ENCODE results near the gene CAPZA1.
A peak's percentile ranks its signal among the peaks of the same experiment; 100 is the strongest.
"Not testable (repeated sequence)": the region's sequence is repeated elsewhere in the genome, so short reads cannot be mapped to it uniquely, and the experiment has no call there.

The CAPZA1 gene

DNA sequence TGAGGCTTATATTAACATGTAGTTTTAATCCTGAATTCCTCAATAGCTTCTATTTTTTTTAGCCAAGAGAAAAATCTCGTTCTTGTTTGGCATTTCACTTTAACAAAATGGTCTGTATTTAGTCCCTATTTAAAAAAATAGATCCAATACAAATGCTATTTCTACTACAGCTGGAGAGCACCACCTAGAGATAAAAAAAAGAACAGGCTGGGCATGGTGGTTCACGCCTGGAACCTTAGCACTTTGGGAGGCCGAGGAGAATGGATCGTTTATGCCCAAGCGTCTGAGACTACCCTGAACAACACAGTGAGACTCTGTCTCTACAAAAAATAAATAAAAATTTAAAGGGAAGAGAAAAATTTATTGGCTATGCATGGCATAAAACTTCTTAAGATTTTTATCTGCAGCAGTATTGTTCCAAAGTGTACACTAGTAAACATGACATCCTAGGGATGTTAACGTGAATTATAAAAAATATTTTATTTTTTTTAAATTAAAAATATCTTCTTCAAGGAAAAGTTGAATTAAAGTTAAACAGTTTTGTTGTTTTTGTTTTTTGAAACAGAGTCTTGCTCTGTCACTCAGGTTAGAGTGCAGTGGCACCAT, 5.1 kb upstream of the CAPZA1 start:
- DNase-seq (ENCODE audit: low read depth), result no peak
- TF ChIP-seq, protein P1, sequence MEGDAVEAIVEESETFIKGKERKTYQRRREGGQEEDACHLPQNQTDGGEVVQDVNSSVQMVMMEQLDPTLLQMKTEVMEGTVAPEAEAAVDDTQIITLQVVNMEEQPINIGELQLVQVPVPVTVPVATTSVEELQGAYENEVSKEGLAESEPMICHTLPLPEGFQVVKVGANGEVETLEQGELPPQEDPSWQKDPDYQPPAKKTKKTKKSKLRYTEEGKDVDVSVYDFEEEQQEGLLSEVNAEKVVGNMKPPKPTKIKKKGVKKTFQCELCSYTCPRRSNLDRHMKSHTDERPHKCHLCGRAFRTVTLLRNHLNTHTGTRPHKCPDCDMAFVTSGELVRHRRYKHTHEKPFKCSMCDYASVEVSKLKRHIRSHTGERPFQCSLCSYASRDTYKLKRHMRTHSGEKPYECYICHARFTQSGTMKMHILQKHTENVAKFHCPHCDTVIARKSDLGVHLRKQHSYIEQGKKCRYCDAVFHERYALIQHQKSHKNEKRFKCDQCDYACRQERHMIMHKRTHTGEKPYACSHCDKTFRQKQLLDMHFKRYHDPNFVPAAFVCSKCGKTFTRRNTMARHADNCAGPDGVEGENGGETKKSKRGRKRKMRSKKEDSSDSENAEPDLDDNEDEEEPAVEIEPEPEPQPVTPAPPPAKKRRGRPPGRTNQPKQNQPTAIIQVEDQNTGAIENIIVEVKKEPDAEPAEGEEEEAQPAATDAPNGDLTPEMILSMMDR (IDR thresholded peaks at IDR 0.05; ENCODE audit: low read depth, low read length, missing control alignments), result peak; percentile 39
- H3K4me3 ChIP-seq (ENCODE audit: low read depth, low read length), result no peak overlapping the region

DNA sequence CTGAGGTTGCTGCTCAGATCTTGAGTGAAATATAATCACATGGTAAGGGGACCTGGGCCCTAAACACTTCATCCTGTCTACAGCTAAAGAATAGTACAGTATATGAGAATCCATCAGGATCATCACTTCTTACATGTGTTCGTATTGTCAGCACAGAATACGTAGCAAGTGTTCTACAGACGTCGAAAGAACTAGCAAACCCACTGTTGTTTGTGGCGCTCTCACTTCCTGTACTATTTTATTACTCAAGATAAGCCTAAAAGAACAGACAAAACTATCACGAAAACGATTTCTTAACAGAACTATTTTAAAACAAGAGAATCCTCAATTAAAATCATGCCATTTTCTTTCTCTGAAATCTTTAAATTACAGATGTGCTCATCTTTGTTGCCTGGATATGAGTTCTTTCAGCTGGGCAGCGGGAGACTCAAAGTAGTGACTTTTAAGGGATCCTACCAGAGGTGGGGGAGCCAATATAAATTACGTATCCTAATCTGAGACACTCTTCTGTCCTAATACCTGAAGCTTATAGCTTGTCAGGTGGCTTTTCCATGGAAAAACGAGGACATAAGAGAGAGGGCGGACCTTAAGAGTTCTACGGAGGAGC, 1.4 kb upstream of the CAPZA1 start:
- TF ChIP-seq, protein P1 (IDR thresholded peaks at IDR 0.05; ENCODE audit: low read depth, low read length, missing control alignments), result no peak
- H3K4me3 ChIP-seq (ENCODE audit: low read depth, low read length), result peak overlapping the region; percentile 99
- DNase-seq (ENCODE audit: low read depth), result no peak

DNA sequence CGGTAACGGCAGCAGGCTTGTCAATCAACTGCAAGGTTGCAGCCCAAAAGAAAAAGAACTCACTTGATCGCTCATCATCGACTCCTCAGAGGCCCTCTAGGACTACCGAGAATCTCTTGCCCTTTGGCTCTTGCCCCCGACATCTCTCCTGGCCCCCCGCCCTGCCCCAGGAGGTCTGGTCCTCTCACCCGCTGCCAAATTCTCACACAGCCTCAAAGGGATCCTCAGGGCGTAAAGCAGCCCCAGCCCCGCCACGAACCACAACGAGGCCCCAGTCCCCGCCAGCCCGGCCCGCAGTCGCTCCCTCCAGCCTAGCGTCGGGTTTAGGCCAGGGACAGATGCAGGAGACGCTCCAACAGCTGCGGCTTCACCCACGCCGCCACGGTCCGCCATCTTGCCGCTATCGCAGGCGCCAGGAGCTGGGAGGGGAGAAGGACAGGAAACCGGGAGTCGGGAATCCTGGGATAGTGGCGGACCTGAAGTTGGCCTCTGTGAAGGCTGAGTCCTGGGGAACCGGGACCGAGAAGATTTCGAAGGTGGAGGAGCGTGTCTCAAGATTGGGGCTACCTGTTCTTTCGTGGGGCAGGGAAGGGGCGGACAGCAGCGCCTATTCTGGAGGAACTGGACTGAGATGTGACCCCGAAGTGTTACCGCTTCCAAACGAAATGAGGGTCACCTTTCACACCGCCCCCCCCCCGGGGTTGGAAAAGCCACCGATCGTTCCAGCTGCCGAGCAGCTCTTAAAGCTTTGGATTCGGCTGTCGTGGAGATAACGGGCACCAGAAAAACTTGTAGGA, 713 bp upstream of the CAPZA1 start, which contains the start of gene ST7L:
Gene ST7L (minus strand): TSS at position 421 of the 797 bp plus-strand sequence. CDS start 28 bp downstream, at position 393.
- no peak for DNase-seq (ENCODE audit: low read depth)
- H3K4me3 ChIP-seq (ENCODE audit: low read depth, low read length), result peak within 1 kb of the TSS; percentile 99
- TF ChIP-seq, protein P1 (IDR thresholded peaks at IDR 0.05; ENCODE audit: low read depth, low read length, missing control alignments), result no peak

DNA sequence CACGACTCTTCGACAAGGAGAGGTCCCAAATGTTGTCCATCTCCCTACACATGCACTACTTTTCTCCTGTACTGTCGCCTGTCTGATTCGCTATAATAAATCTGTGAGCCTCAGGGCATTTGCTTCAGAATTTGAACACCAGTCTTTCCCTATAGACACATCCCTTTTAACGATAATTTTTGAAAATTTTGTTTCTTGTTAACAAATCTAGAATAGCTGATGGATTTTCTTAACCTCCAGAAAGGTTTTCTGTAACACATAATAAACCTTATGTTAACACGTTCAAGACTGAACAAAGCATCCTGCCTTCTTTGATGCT, 704 bp downstream of the CAPZA1 start:
- DNase-seq (ENCODE audit: low read depth), result no peak
- TF ChIP-seq, protein P1 (IDR thresholded peaks at IDR 0.05; ENCODE audit: low read depth, low read length, missing control alignments), result no peak
- H3K4me3 ChIP-seq (ENCODE audit: low read depth, low read length), result peak overlapping the region; percentile 99

DNA sequence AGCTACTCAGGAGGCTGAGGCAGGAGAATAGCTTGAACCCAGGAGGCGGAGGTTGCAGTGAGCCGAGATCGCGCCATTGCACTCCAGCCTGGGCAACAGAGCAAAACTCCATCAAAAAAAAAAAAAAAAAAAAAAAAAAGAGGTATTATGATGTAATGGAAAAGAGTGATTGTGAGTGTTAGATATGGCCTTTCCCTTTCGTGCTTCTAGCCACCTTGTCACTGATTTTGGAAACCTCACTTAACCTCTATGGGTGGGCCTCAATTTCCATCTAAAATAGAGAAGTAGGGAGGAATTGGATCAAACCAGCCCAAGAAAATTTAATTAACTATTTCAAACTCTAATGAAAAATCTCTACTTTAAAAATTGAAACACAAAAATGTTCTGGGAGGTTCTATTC, 4.9 kb downstream of the CAPZA1 start:
- DNase-seq (ENCODE audit: low read depth); H3K4me3 ChIP-seq (ENCODE audit: low read depth, low read length): not testable (repeated sequence)

DNA sequence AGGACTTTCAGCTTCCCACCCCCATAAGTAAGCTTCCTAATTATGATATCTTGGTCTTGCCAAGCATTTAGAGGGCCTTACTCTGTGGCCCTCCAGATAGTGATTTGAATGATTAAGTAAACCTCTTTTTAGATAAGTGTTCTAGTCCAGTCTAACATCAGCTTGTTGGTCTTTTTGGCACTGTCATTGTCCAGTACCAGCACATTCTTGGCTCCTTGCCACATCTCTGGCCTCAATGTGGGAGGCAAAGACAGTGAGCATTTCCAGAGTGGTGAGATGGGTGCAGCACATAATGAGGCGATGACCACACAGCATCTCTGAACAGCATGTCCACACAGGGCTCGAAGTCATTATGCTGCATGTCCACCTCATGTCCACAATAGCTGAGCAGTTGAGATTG, 6.1 kb downstream of the CAPZA1 start:
- no peak for DNase-seq (ENCODE audit: low read depth)
- TF ChIP-seq, protein P1 (IDR thresholded peaks at IDR 0.05; ENCODE audit: low read depth, low read length, missing control alignments), result no peak
- H3K4me3 ChIP-seq (ENCODE audit: low read depth, low read length), result no peak overlapping the region

DNA sequence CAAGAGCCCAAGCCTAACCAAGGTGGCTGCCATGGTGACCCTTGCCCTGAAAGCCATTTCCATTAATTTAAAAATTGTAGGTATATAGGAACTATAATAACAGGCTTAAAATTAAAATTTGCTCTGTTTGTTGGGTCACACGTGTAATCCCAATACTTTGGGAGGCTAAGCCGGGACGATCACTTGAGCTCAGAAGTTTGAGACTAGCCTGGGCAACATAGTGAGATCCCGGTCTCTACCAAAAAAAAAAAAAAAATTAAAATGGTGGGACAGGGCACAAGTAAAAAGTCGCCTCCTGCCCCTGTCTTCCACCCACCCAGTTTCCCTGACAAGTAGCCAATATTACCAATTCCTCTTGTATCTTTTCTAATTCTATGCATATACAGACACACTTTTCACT, 6.6 kb downstream of the CAPZA1 start:
- no peak overlapping the region for H3K4me3 ChIP-seq (ENCODE audit: low read depth, low read length)
- TF ChIP-seq, protein P1 (IDR thresholded peaks at IDR 0.05; ENCODE audit: low read depth, low read length, missing control alignments), result no peak
- no peak for DNase-seq (ENCODE audit: low read depth)
